Skin epidermis (tissue), 12 donors: ENCODE measurements around the gene DNAJB11.
"Not testable (repeated sequence)": the region's sequence is repeated elsewhere in the genome, so short reads cannot be mapped to it uniquely, and the experiment has no call there.

Experiments used
- H3K27ac ChIP-seq, 21 experiments: fragments of 200-600 bp; sonication (generic) in 11 of 21; one replicate each; pipeline ENCODE4 v1.5.0; 2020; ENCODE audit warnings: mild to moderate bottlenecking in 3 of 21, inconsistent platforms in 2 of 21, moderate library complexity in 2 of 21
- H3K4me3 ChIP-seq, 7 experiments: fragments of 200-600 bp; sonication (generic) in 2 of 7; one replicate each; pipeline ENCODE4 v1.5.0; 2020; ENCODE audit warnings: inconsistent platforms in 2 of 7, mild to moderate bottlenecking in 2 of 7, moderate library complexity in 1 of 7

DNAJB11 gene

DNA sequence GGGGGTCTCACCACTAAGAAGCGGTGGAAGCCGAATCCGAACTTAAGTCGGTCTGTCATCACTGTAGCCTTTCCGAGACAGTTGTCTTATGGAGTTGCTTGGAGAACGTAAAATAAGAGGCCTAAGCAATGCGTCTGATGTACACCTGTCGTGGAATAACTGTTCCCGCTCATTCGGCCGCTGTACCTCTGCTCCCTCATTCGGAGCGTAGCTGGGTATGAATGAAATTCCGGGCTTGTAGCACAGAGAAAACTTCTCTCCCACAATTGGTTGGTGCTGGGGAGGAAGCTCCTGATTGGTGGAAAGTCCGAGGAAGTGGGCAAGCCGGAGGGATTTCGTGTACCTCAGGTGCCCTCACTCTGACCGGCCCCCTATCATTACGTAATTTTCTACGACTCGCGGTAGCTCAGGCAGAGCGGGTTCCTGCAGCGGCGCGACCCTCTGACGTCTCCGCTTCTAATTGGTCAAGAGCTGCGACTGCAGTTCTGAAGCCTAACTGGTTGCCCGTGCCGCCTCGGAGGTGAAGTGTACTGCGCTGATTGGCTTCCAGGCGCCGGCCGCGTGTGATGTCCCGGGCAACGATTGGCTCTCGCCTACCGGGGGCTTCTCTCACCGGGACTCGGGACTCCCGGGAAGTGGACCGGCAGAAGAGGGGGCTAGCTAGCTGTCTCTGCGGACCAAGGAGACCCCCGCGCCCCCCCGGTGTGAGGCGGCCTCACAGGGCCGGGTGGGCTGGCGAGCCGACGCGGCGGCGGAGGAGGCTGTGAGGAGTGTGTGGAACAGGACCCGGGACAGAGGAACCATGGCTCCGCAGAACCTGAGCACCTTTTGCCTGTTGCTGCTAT is at the start of gene DNAJB11:
DNAJB11 (plus strand) TSS at position 625 of the 845 bp plus-strand sequence; CDS start at position 803, 178 bp downstream.
- peak within 1 kb of the TSS; percentile 71 to 97 (median 95) for H3K27ac ChIP-seq
- H3K4me3 ChIP-seq = peak within 1 kb of the TSS; percentile 65 to 96 (median 84)

GRCh38 chr3:186520957-186521842 is 49.3 kb upstream of the DNAJB11 start:
- peak overlapping the region in 1 of 21 experiments; percentile 37 for H3K27ac ChIP-seq
- H3K4me3 ChIP-seq = no peak overlapping the region

DNA sequence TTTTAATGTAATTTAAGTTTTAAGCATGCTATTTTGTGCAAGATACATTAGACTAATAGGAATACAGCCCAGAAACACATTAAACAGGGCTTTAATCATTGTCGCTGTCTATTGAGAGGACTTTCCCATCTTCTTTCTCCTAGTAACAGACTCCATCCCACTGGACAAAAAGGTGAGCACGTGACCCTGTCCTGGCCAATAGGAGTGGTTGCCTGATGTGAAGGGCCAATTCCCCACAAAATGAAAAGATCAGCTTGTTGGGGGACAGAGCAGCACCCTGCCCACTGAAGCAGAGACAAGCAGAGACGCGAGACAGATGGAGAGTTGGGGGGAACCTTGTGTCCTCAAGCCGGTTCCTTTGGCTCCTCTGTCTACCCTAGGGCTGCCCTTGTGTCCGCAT is 47.5 kb upstream of the DNAJB11 start:
- no peak overlapping the region for H3K27ac ChIP-seq
- H3K4me3 ChIP-seq = no peak overlapping the region

- H3K4me3 ChIP-seq = no peak overlapping the region
- no peak overlapping the region for H3K27ac ChIP-seq
These were observed 47.1 kb upstream of the DNAJB11 start for GRCh38 chr3:186523434-186523833.

DNA sequence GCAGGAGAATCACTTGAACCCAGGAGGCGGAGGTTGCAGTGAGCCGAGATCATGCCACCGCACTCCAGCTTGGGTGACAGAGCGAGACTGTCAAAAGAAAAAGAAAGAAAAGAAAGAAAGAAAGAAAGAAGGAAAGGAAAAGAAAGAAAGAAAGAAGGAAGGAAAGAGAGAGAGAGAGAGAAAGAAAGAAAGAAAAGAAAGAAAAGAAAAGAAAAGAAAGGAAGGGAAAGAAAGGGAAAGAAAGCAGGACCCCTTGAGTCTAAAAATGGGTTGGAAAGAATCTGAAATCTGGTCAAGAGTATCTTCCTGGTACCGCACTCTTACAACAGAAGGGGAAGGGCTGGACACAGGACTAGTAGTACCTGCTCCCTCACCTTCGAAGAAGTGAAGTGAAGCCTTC is 45.9 kb upstream of the DNAJB11 start:
- H3K4me3 ChIP-seq = no peak overlapping the region
- H3K27ac ChIP-seq = no peak overlapping the region

DNA sequence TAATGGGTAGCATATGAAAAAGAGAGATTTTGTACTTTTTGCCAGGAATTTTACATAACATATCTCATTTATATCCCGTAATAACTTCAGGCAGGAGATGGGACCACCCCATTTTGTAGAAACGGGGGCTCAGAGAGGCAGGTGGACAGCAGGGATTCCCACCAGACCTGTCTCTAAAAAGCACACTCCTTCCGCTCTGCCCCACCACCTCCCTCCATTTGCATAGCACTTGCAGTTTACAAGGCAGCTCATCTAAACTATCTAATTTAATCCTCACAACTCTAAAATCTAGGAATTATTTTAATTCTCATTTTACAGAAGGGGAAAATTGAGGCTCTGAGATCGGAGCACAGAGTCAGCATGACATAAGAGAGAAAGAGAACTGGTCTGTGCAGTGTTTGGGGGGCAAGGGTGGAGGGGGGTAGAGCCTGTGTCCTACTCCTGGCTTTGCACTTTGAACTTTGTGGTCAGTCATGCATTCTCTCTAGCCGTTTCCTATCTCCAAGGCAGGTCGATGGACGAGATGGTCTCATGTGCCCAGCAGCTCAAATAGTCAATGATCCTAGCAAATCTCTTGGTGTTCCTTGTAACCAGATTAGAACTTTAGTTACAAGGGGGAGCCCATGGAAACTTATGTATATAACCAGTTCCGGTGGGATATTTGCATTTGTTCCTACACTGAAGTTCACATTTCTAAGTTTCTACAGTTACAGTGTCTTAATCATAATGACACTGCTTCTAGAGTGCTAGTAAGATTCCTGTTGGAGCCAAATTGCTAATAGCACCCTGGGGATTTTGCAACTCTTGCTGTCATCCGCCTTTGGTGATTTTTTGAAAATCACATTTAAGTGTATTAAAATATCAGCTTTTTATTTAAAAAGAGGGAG is 44.9 kb upstream of the DNAJB11 start:
- no peak overlapping the region for H3K4me3 ChIP-seq
- no peak overlapping the region for H3K27ac ChIP-seq

DNA sequence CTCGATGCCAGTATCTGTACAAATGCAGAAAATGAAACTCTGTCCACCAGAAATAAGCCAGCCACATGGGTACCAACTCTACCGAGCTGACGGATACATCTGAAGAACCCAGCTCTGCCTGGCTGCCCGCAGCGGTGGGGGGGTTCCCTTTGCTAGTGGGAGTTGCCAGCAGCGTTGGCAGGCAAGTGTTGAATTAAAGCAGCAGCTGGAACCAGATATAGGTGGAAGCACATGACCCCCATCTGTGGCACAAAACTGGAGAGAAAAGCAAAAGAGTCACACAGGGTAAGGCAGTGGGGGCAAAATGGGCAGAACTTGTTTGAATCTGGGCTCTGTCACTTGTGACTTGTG is 44.3 kb upstream of the DNAJB11 start:
- Histone ChIP-seq H3K27ac (no peak overlapping the region), H3K4me3 (no peak overlapping the region)

DNA sequence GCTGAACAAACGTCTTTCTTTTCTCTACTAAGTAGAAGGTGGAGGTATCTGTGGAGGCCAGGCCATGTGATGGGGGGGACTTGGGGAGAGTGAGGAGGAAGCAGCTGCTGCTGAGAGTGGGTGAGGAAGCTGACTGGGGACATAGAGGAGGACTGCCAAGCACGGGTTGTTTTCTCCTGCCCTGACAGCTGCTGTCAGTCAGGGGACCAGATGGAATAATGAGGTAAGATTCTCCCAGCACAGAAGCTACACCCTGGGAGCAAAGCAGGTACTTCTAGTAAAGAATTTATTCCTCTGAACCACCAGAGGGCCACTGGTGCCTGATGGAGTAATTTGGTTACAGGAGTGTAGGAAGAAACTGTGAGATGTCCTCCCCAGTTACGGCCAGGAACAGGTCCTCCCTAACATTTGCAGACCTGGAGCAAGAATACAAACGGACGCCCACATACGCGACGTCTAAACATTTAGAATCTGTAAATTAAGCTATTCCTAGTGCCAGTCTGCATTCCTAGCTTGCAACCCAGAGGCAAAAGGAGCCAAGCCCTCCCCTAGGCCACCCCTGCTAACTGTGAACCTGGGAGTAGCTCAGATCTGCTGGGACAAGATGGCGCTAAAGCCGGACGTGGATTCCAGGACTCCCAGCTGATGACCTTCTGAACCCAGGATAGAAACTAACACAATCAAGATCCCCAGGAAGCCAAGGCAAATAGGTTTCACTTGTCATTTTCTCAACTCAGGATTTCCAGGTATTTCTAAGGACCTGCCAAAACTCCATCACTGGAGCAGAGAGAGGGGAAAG is 41.1 kb upstream of the DNAJB11 start:
- Histone ChIP-seq H3K27ac (no peak overlapping the region), H3K4me3 (no peak overlapping the region)

- H3K4me3 ChIP-seq = no peak overlapping the region
- H3K27ac ChIP-seq = no peak overlapping the region
These were observed 40.1 kb upstream of the DNAJB11 start for GRCh38 chr3:186530415-186530814.

DNA sequence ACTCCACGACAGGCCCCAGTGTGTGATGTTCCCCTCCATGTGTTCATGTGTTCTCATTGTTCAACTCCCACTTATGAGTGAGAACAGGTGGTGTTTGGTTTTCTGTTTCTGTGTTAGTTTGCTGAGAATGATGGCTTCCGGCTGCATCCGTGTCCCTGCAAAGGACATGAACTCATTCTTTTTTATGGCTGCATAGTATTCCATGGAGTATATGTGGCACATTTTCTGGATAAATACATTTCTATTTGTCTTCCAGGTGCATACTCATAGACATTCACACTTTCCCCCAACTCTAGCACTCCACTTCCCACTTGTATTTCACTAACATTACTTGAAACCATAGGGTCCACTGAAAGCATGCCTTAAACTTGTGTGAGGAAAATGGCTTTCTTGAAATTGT is 38.8 kb upstream of the DNAJB11 start:
- H3K4me3 ChIP-seq, H3K27ac ChIP-seq: not testable (repeated sequence)

- Histone ChIP-seq H3K4me3 (no peak overlapping the region), H3K27ac (no peak overlapping the region)
These were observed 37.9 kb upstream of the DNAJB11 start for GRCh38 chr3:186532598-186533072.

- peak overlapping the region in 1 of 21 experiments; percentile 33 for H3K27ac ChIP-seq
These were observed 36.3 kb upstream of the DNAJB11 start for GRCh38 chr3:186534113-186534669.

DNA sequence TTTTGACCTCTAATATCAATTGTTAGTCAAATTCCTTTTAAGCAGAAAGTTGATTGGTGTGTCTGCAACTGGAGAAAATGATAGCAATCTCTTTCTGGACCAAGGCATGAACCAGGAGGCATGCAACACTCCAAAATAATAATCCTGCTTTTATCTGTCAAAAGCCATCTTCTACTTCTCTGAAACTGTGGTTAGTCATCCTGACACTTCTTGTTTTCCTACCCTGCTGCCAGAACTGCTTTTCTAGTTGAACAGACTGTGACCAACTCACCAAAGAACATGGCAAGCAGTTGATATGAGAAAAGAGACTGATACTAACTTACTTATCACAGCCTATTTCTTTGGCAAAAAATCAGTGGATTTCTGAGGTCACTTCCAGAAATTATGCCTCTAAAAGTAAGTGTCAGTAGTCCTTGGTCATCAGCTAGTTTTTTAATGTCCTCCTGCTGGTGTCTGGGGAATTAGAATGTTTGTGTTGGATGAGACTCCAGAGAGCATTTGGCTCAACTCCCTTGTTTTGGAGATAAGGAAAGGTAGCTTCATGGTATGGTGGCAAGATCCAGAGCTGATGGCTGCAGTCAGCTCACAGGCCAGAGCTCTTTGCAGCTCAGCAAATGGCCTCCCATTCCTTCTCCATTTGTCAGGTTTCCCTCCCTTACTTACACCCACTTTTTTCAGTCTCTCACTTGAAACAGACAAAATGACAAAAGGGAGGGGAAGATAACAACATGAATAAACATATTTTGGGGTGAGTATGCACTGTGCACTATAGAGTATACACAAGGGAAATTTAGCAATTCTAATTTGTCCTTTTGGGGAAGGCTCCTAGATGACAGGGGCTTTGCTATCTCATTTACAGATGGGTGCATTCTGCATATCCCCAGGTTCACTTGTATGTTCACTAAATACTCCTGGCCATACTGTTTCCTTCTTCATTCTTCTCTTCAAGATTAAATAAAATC is 33.4 kb upstream of the DNAJB11 start:
- H3K4me3 ChIP-seq = no peak overlapping the region

More at GRCh38 chr3:186534113-186534669, 36.3 kb upstream of the DNAJB11 start:
- H3K4me3 ChIP-seq = no peak overlapping the region

GRCh38 chr3:186538779-186539178 is 31.7 kb upstream of the DNAJB11 start:
- H3K4me3 ChIP-seq = no peak overlapping the region

More for the DNA sequence above, 33.4 kb upstream of the DNAJB11 start:
- H3K27ac ChIP-seq = no peak overlapping the region

DNA sequence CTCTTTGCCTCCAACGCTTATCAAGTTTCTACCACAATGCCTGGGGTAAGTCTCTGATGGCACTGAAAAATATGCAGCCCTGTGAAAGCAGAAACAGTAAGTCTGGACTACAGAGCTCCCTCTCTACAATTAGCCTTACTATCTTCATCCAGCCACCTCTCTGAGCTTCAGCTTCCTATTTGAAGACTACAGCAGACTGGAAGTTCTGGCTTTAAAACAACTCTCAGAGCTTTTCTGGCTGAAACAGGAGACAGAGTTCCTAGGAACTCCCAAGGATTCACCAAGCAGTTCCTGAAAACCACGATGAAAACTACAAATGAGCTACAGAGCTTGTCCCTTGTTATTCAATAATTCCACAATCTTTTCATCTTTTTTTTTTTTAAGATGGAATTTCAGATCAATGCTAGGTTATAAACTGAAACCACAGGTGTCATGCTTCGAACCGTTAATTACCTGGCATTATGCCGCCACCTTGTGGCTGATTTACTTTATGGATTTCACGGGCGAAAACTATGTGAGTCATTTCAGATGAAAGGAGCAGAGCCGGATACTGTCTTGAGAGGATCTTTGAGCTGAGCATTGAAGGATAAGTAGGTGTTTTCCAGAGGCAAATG is 30.2 kb upstream of the DNAJB11 start:
- no peak overlapping the region for H3K27ac ChIP-seq
- H3K4me3 ChIP-seq = no peak overlapping the region

More at GRCh38 chr3:186538779-186539178, 31.7 kb upstream of the DNAJB11 start:
- no peak overlapping the region for H3K27ac ChIP-seq

GRCh38 chr3:186540835-186541226 is 29.7 kb upstream of the DNAJB11 start:
- Histone ChIP-seq H3K4me3 (no peak overlapping the region), H3K27ac (no peak overlapping the region)

- no peak within 1 kb of the TSS for H3K4me3 ChIP-seq
- no peak within 1 kb of the TSS for H3K27ac ChIP-seq
These were observed 26.2 kb upstream of the DNAJB11 start, which contains the start of gene CRYGS for GRCh38 chr3:186544281-186544680. Gene CRYGS (minus strand): TSS chr3:186544380. CDS start chr3:186544326, 54 bp downstream.
